Measurements from ENCODE around the gene TM7SF2.

DNA sequence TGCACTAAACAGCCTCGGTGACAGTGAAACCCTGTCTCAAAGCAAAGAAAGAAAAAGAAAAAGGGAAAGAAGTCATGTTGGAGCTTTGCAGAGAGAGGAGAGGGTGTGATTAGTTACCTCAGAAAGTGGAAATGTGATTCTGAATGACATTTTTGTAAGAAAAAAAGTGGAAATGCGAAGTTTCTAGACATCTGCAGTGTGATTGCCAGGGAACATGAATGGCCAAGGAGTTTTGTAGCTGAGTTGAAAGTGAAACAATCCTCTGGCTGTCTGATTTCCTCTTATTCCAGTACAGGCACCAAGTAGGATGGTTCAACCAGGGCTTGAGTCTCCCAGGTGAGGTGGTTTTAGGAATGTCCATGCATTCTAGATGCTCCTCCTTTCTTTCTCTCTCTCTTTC, 40.5 kb downstream of the TM7SF2 start:
- TF ChIP-seq CTCF (IDR thresholded peaks at IDR 0.05 in 4 of 5, conservative IDR thresholded peaks at IDR 0.05 in 1 of 5) = no peak
- no peak for TF ChIP-seq POLR2A (IDR thresholded peaks at IDR 0.05)

Data from gastrocnemius medialis (tissue), 4 donors.